Measurements from ENCODE around the gene AK8. TPM values are rescaled to one million over a fixed set of nuclear protein-coding genes. Genes with fewer than 3 reads are reported as not detected.
"Not testable (repeated sequence)": the region's sequence is repeated elsewhere in the genome, so short reads cannot be mapped to it uniquely, and the experiment has no call there.

The AK8 gene
- total RNA-seq, 4 donors from 2014 or later, result 0.61 to 1.9 TPM; not detected in 2

GRCh38 chr9:132712753-132713152 lies 165.3 kb downstream of the AK8 start:
- no peaks in the 10 kb centered on the region for H3K36me3 ChIP-seq
- no peaks in the 10 kb centered on the region for H3K4me1 ChIP-seq
- no peak overlapping the region for H3K27ac ChIP-seq
- intact Hi-C loops (cut with DNase I; ENCODE audit: low total_unique reads), result no loop called here
- TF ChIP-seq POLR2A (IDR thresholded peaks at IDR 0.05), result no peak
- TF ChIP-seq CTCF (IDR thresholded peaks at IDR 0.05), result no peak
- no peak for DNase-seq
- no peak overlapping the region for H3K4me3 ChIP-seq
- H3K27me3 ChIP-seq, result no peaks in the 10 kb centered on the region
- no peaks in the 10 kb centered on the region for H3K9me3 ChIP-seq

GRCh38 chr9:132711846-132712245 lies 166.2 kb downstream of the AK8 start:
- no peaks in the 10 kb centered on the region for H3K4me1 ChIP-seq
- TF ChIP-seq POLR2A (IDR thresholded peaks at IDR 0.05) (no peak), CTCF (IDR thresholded peaks at IDR 0.05) (no peak)
- H3K4me3 ChIP-seq, result no peak overlapping the region
- H3K27me3 ChIP-seq, result no peaks in the 10 kb centered on the region
- intact Hi-C loops (cut with DNase I; ENCODE audit: low total_unique reads), result no loop called here
- H3K36me3 ChIP-seq, result no peaks in the 10 kb centered on the region
- H3K9me3 ChIP-seq, result no peaks in the 10 kb centered on the region
- DNase-seq, result no peak
- no peak overlapping the region for H3K27ac ChIP-seq

GRCh38 chr9:132711152-132711551 lies 166.9 kb downstream of the AK8 start:
- intact Hi-C loops (cut with DNase I; ENCODE audit: low total_unique reads); H3K27ac ChIP-seq; H3K27me3 ChIP-seq; H3K9me3 ChIP-seq; H3K4me3 ChIP-seq; H3K4me1 ChIP-seq; H3K36me3 ChIP-seq; DNase-seq: not testable (repeated sequence)

- H3K4me1 ChIP-seq, result no peaks in the 10 kb centered on the region
- no peaks in the 10 kb centered on the region for H3K36me3 ChIP-seq
- DNase-seq, result no peak
- no peak overlapping the region for H3K4me3 ChIP-seq
- TF ChIP-seq CTCF (IDR thresholded peaks at IDR 0.05) (no peak), POLR2A (IDR thresholded peaks at IDR 0.05) (no peak)
- H3K27ac ChIP-seq, result no peak overlapping the region
- no peaks in the 10 kb centered on the region for H3K27me3 ChIP-seq
- H3K9me3 ChIP-seq, result no peaks in the 10 kb centered on the region
- intact Hi-C loops (cut with DNase I; ENCODE audit: low total_unique reads), result no loop called here
Measured at GRCh38 chr9:132710333-132710732, 167.8 kb downstream of the AK8 start.

DNA sequence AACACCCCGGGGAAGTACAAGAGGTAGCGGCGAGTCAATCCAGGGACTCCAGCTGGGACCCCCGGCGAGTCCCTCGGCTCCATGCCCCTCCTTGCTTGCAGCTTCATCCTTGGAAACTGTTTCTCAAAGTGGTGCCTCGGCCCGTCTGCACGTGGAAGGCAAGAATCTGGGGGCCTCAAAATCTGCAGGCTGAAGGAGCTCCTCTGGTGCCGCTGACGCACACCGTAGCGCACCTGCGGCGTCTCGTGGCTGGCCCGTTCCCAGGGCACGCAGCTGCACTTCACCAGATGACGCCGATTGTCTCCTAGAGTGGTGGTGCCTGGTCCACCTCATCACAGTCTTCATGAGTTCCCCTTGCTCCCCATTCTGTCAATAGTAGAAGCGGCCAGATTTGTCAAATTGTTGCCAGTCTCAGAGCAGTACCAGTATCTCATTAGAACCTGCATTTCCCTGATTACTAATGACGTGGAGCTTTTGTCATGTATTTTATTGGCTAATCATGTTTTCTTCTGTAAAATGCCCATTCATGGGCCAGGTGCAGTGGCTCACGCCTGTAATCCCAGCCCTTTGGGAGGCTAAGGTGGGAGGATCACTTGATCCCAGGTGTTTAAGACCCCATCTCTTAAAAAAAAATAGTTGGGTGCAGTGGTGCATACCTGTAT lies 169.2 kb downstream of the AK8 start:
- H3K27ac ChIP-seq, result no peak overlapping the region
- no peaks in the 10 kb centered on the region for H3K27me3 ChIP-seq
- TF ChIP-seq POLR2A (IDR thresholded peaks at IDR 0.05) (no peak), CTCF (IDR thresholded peaks at IDR 0.05) (no peak)
- no peak for DNase-seq
- no peaks in the 10 kb centered on the region for H3K9me3 ChIP-seq
- intact Hi-C loops (cut with DNase I; ENCODE audit: low total_unique reads), result no loop called here
- H3K36me3 ChIP-seq, result no peaks in the 10 kb centered on the region
- H3K4me1 ChIP-seq, result no peaks in the 10 kb centered on the region
- no peak overlapping the region for H3K4me3 ChIP-seq

DNA sequence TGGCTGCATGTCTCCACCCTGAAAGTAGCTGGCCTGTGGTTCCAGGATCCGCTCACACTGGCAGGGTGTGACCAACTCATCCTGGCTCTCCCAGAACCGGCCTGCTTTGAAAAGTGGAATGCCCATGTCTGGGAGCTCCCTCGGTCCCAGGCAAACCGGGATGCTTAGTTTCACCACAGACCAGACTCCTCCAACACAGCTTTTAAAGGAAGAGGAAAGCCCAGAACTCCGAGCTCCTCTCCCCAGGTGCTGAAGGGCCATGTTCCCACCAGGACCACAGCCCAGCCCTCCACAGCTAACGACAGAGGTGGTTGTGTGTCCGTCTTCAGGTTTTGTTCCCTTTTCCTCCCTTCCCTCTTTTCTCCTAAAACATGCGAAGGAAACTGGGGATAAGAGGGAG lies 169.8 kb downstream of the AK8 start:
- H3K27me3 ChIP-seq, result no peaks in the 10 kb centered on the region
- H3K27ac ChIP-seq, result no peak overlapping the region
- H3K36me3 ChIP-seq, result no peaks in the 10 kb centered on the region
- intact Hi-C loops (cut with DNase I; ENCODE audit: low total_unique reads), result no loop called here
- TF ChIP-seq CTCF (IDR thresholded peaks at IDR 0.05) (no peak), POLR2A (IDR thresholded peaks at IDR 0.05) (no peak)
- no peak overlapping the region for H3K4me3 ChIP-seq
- no peak for DNase-seq
- H3K9me3 ChIP-seq, result no peaks in the 10 kb centered on the region
- H3K4me1 ChIP-seq, result no peaks in the 10 kb centered on the region
